Astrocyte (in vitro differentiated cells and primary cell): Measurements from ENCODE around the gene TSFM. TPM values are rescaled to one million over a fixed set of nuclear protein-coding genes. Genes with fewer than 3 reads are reported as not detected.

ENCODE experiments used
- DNase-seq: peaks from one replicate; pipeline ENCODE4 v3.0.0-alpha.2; 2010; ENCODE audit warnings: low read depth
- FAIRE-seq: peaks from 2 replicates; lab custom pipeline; 2011; peaks lifted over from hg19 to GRCh38; lab: Jason Lieb, UNC
- H2AFZ ChIP-seq: 2 replicates; pipeline ENCODE4 v1.6.0; 2012; ENCODE audit warnings: low read depth, low read length, inconsistent platforms
- H3K27ac ChIP-seq: 2 replicates; pipeline ENCODE4 v1.5.1; 2011; ENCODE audit warnings: low read depth, low read length, inconsistent platforms
- H3K27me3 ChIP-seq: 2 replicates; pipeline ENCODE4 v1.6.0; 2011; ENCODE audit warnings: low read length, inconsistent platforms; ENCODE audit not compliant: insufficient read depth
- H3K36me3 ChIP-seq: 2 replicates; pipeline ENCODE4 v1.5.1; 2011; ENCODE audit warnings: low read length, inconsistent platforms; ENCODE audit not compliant: insufficient read depth
- H3K4me1 ChIP-seq: 2 replicates; pipeline ENCODE4 v1.5.1; 2011; ENCODE audit warnings: low read length, inconsistent platforms; ENCODE audit not compliant: insufficient read depth
- H3K4me2 ChIP-seq: 2 replicates; pipeline ENCODE4 v1.6.0; 2012; ENCODE audit warnings: low read length, inconsistent platforms
- H3K4me3 ChIP-seq: 2 replicates; pipeline ENCODE4 v1.5.1; 2011; ENCODE audit warnings: low read depth, mild to moderate bottlenecking, low read length, inconsistent platforms; ENCODE audit not compliant: insufficient read depth
- H3K79me2 ChIP-seq: 2 replicates; pipeline ENCODE4 v1.6.0; 2012; ENCODE audit warnings: mild to moderate bottlenecking, low read length, inconsistent platforms; ENCODE audit not compliant: insufficient read depth
- H3K9ac ChIP-seq: 2 replicates; pipeline ENCODE4 v1.6.0; 2012; ENCODE audit warnings: mild to moderate bottlenecking, low read length, inconsistent platforms
- H3K9me3 ChIP-seq: 2 replicates; pipeline ENCODE4 v1.5.1; 2012; ENCODE audit warnings: low read depth, mild to moderate bottlenecking, low read length, inconsistent platforms; ENCODE audit not compliant: insufficient read depth
- H4K20me1 ChIP-seq: 2 replicates; pipeline ENCODE4 v1.6.0; 2012; ENCODE audit warnings: low read length, inconsistent platforms; ENCODE audit not compliant: insufficient read depth
- H3K27ac Mint-ChIP-seq: one replicate; pipeline ENCODE4 v1.8.0; 2021; ENCODE audit warnings: mild to moderate bottlenecking, mixed read lengths; ENCODE audit not compliant: unreplicated experiment
- H3K27me3 Mint-ChIP-seq: one replicate; pipeline ENCODE4 v1.8.0; 2021; ENCODE audit warnings: low read depth, mixed read lengths; ENCODE audit not compliant: unreplicated experiment
- H3K36me3 Mint-ChIP-seq: one replicate; pipeline ENCODE4 v1.8.0; 2021; ENCODE audit warnings: low read depth, mixed read lengths; ENCODE audit not compliant: unreplicated experiment
- H3K4me1 Mint-ChIP-seq: one replicate; pipeline ENCODE4 v1.8.0; 2021; ENCODE audit warnings: low read depth, mixed read lengths; ENCODE audit not compliant: unreplicated experiment
- H3K4me3 Mint-ChIP-seq: one replicate; pipeline ENCODE4 v1.8.0; 2021; ENCODE audit warnings: mild to moderate bottlenecking, moderate library complexity, mixed read lengths; ENCODE audit not compliant: unreplicated experiment
- H3K9me3 Mint-ChIP-seq: one replicate; pipeline ENCODE4 v1.8.0; 2021; ENCODE audit warnings: mild to moderate bottlenecking, mixed read lengths; ENCODE audit not compliant: unreplicated experiment
- CTCF ChIP-seq: IDR thresholded peaks from 2 replicates; pipeline ENCODE4 v1.5.1; 2011; ENCODE audit warnings: low read depth, mild to moderate bottlenecking, inconsistent platforms, low read length, moderate library complexity; ENCODE audit not compliant: insufficient read depth
- EZH2 ChIP-seq: IDR thresholded peaks from 2 replicates; pipeline ENCODE4 v1.6.1; 2012; ENCODE audit warnings: mild to moderate bottlenecking, low read length, inconsistent platforms; ENCODE audit not compliant: insufficient read depth
- total RNA-seq: library from RNA; stranded (reverse); gene quantifications from 2 replicates; pipeline ENCODE4 v1.2.1, GENCODE V29; 2021

TSFM gene
- total RNA-seq, 1 donor from 2014 or later, result 26.6 TPM

DNA sequence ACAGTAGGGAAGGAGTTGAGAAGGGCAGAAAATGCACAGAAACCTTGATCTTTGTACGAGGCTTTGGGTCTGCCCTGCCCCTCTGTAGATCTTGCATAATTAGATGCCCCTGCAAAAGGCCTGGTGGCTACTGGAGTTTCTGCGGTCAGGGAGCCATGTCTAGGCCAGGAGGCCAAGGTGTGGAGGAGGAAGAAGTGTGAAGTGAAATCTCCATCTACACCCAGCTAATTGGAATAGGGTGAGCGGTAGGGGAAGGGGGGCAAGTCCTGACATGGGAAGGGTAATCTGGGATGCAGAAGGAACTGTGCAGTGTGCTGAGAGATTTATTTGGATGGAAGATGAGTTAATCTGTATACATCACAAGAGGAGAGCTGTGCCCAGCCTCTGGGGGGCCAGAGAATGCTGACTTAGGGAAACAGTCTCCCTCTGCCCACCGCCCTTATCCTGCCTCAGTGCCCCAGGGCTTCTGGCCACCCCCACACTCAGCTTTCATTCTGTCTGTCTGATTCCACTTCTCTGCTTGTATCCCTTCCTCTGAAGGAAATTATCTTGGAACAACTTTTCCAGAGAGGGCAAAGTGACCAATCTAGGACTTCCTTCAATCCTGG is 21.1 kb upstream of the TSFM start:
- H3K27ac ChIP-seq, result no peak overlapping the region
- peaks cover 13% of the 10 kb centered on the region for H4K20me1 ChIP-seq
- no peaks in the 10 kb centered on the region for H3K9me3 Mint-ChIP-seq
- no peak overlapping the region for H3K4me3 Mint-ChIP-seq
- peaks cover 19% of the 10 kb centered on the region for H3K4me1 ChIP-seq
- H2AFZ ChIP-seq, result no peak overlapping the region
- DNase-seq (no peak), FAIRE-seq (no peak)
- no peaks in the 10 kb centered on the region for H3K79me2 ChIP-seq
- H3K27me3 ChIP-seq, result peaks cover 32% of the 10 kb centered on the region
- no peaks in the 10 kb centered on the region for H3K9me3 ChIP-seq
- peaks cover 40% of the 10 kb centered on the region for H3K27me3 Mint-ChIP-seq
- no peak overlapping the region for H3K4me3 ChIP-seq
- H3K4me1 Mint-ChIP-seq, result peaks cover 6% of the 10 kb centered on the region
- no peak overlapping the region for H3K27ac Mint-ChIP-seq
- no peak overlapping the region for H3K9ac ChIP-seq
- H3K36me3 ChIP-seq, result no peaks in the 10 kb centered on the region
- peaks cover 19% of the 10 kb centered on the region for H3K36me3 Mint-ChIP-seq
- TF ChIP-seq EZH2 (no peak), CTCF (no peak)
- no peak overlapping the region for H3K4me2 ChIP-seq

GRCh38 chr12:57762463-57762862 is 20.1 kb upstream of the TSFM start:
- H3K4me3 ChIP-seq, result no peak overlapping the region
- DNase-seq, result no peak
- H3K4me1 Mint-ChIP-seq, result peaks cover 5% of the 10 kb centered on the region

More at GRCh38 chr12:57762463-57762862, 20.1 kb upstream of the TSFM start:
- Histone ChIP-seq H3K27me3 (peaks cover 36% of the 10 kb centered on the region), H3K27ac (no peak overlapping the region), H4K20me1 (peaks cover 10% of the 10 kb centered on the region), H3K79me2 (no peaks in the 10 kb centered on the region), H3K9me3 (no peaks in the 10 kb centered on the region), H3K4me1 (peaks cover 26% of the 10 kb centered on the region), H3K9ac (no peak overlapping the region), H3K36me3 (no peaks in the 10 kb centered on the region), H3K4me2 (no peak overlapping the region), H2AFZ (no peak overlapping the region)
- H3K27ac Mint-ChIP-seq, result no peak overlapping the region
- no peak overlapping the region for H3K4me3 Mint-ChIP-seq
- H3K36me3 Mint-ChIP-seq, result peaks cover 19% of the 10 kb centered on the region
- no peak for TF ChIP-seq CTCF
- TF ChIP-seq EZH2, result no peak
- H3K27me3 Mint-ChIP-seq, result peaks cover 49% of the 10 kb centered on the region
- FAIRE-seq, result no peak
- no peaks in the 10 kb centered on the region for H3K9me3 Mint-ChIP-seq
